Activated CD4-positive, alpha-beta T cell treated with anti-CD3 and anti-CD28 coated beads, Interleukin-2, Interleukin-4, amounts not matched to agents 100 ng/mL and 50 ng/mL, durations not matched to agents 16 hours and 8 hours (primary cell): Measurements from ENCODE around the gene TBC1D2B.
A peak's percentile ranks its signal among the peaks of the same experiment; 100 is the strongest.

Source experiments
- DNase-seq: peaks from one replicate; pipeline ENCODE4 v3.0.0-alpha.2; 2020; ENCODE audit warnings: low spot score

Gene TBC1D2B

DNA sequence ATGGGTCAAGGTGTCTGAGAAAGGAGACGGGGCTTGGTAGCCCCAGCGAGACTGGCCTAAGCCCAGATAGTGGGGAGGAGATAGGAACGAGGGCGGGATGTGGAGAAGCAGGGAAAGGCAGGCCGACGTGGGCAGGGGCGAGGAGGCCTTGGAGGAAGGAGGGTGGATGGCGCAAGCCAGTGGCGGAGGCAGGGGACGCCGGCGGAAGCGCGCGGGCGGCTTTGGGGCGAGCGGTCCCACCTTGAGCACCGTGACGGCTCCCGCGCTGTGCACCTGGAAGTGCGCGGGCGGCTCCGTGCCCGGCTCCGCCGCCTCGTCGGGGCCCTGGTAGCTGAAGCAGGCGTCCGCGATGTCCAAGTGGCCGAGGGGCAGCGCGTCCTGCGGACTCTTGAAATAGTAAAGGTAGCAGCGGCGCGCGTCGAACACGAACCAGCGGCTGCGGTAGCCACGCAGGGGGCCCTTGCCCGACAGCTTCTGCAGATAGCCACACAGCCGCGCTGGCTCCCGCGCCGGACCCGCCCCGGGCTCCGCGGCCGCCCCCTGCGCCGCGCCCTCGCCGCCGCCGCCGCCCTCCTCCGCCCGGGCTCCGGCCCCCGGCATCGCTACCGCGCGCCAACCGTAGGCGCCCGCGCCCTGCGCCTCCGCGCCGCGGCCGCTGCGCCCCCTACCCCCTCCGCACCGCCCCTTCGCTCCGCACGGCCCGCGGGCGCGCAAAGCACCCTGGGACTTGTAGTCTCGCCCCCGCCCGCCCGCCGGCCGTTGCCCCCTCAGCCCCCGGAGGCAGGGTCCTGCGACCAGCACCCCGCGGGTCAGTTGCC lies at the start of gene TBC1D2B:
TSS of gene TBC1D2B (minus strand) at position 659 of the 818 bp plus-strand sequence. CDS start at position 600, 59 bp downstream.
- DNase-seq, result peak; percentile 61

DNA sequence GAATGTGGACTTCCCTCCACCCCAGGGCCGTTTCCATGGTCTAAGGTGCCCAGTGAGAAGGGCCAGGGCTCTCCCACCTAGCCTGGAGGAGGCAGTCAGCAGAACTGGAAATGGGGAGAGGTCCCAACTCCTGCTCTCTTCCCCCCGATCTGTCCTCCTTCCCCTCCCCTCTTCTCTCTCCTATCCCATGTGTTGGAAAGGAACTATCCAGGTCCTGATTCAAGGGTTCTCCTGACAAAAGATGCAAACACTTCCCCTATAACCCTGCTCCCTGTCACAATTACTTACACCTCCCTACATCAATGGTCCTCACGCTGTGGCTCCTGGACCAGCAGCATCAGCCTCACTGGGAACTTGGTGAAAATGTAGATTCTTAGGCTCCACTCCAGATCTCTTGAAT lies 47.8 kb upstream of the TBC1D2B start:
- DNase-seq, result no peak

DNA sequence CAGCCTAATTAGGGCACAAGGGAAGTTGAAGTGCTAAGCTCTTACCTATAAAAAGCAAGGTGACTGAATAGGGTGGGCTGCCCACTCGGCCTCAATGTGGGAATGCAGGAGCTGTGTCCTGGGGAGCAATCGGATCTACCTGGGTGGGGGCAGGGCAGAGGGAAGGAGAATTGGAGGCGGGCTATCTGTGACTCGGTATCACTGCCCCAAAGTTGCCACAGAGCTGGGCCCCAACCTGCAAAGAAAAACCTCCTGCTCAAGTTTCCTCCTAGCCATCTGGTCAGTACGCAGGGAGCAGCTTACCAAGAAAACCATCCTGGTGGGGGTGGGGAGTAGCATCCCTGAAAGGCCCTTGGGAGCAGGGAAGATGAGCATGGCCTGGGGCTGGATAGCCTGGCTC lies 43.0 kb upstream of the TBC1D2B start:
- no peak for DNase-seq

DNA sequence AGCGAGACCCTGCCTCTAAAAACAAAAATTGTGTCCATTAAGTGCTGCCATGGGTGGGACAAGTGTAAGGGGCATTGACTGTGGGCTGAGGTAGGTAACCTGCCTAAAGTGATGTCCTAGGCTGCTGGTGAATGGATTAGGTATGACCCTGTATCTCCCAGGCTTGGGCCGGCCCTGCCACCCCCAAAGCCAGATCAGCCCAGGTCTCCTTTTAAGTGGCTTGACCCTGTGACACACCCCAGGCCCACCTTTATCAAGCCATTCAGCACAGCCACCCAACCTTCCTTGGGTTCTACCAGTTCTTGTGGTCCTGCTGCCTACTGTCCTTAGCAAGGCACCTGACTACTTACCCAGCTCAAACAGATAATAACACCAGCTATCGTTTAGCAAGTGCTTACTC lies 35.0 kb upstream of the TBC1D2B start:
- no peak for DNase-seq

DNA sequence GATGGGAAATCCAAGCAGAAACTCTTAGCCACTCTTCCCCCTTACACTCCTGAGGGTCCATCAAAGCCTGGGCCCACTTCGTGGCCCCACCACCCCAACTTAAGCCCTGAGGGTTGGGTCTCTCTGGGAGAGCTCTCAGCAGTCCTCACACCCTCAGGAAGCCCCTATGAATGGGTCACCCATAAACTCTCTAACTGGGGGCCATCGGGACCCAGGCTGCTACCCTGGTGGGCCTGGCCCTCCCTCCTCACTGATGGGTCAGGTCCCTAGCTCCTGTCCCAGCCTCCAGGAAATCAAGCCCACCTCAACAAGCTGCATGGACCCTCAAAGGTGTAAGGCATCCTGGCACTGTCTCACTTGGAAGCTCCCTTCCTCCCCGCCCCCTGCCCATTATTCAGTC lies 34.3 kb upstream of the TBC1D2B start:
- no peak for DNase-seq

DNA sequence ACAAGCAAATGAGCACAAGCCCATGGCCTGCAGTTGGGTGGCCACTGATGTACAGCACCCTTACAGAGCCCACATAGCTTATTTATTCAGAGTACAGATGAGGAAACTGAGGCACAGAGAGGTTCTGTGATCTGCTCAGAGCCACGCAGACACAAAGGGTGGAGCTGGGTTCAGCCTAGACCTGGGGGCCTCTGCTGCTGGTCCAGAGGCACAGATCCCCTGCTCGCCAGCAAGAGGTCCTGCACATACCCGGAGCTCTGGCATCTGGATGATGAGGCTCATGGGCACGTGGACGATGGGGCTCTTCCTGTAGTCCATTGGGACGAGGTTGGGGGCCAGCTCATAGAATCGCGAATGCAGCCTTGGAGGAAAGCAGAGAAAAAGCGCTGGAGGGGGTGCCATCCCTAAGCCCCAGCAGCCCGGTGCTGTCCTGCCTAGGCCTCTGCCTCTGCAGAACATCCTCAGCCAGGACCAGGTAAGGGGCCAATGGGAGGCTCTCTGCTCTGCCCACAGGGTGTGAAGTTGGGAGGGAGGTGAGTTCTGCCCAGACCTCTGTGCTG lies 33.5 kb upstream of the TBC1D2B start:
- no peak for DNase-seq

DNA sequence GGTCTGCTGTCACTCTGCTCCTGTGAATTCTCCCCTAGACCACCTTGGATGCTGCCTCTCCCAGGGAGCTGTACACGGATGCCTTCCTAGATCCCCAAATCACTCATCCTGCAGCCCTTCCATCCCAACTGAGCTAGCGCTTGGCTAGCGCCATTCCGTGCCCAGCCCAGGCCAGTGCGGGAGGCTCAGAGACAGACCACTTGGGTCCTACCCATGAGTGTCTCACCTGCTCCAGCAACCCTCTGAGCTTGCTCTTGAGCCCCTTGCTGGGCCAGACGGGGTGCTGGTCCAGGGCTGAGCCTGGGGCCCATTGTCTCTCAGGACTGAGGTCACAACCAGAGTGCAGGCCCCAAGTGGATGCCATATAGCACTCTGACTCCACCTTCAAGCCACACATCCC lies 32.6 kb upstream of the TBC1D2B start:
- no peak for DNase-seq

DNA sequence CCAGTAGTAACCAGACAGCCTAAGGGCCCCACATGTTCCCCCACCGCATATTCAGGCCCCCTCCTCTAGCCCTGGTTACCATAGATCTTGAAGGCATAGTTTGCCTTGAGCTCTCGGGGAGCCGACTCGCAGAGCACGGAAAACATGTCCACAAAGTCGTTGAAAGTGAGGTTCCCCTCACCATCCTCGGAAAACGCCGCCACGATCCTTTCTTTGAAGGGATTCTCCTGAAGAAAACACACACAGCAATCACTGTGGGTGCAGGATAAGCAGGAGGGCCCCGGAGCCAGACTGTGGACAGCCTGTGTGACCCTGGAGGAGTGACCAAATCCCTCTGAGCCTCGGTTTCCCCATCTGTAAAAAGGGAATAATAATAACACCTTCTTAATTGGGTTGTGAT lies 31.6 kb upstream of the TBC1D2B start:
- no peak for DNase-seq

DNA sequence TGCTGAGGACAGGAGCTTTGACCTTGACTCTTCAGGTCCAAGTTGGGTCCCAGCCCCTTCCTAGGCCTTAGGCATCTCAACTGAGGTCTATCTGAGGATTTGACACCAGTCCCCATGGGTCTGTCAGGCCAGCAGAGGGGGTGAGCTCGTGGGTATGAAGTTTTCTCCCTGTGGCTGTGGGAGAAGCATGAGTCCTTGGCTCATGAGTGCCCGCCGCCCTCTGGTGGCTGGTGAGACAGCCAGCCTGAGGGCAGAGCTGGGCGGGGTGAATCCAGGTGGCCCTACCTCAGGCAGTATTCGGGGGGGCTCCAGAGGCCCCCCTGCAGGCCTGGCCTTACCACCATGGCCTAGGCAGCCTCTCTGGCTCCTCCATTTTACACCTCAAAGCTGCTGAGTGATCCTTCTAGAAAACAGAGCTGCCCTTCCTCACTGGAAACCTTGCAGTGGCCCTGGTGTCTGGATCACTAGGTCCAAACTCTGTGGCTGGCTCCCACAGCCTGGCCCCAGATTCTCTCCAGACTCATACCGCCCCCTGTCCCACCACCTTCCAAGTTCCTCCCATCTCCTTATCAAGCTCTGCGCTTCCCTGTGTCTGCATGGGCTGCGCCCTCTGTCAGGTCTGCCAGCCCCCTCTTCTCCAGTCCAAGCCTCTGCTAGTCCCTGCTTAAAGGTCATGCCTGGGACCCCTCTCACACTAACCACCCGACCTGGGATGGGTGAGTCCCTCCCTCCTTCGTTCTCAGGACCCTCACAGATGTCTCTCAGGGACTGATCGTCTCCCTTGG lies 31.0 kb upstream of the TBC1D2B start:
- peak; percentile 86 for DNase-seq

DNA sequence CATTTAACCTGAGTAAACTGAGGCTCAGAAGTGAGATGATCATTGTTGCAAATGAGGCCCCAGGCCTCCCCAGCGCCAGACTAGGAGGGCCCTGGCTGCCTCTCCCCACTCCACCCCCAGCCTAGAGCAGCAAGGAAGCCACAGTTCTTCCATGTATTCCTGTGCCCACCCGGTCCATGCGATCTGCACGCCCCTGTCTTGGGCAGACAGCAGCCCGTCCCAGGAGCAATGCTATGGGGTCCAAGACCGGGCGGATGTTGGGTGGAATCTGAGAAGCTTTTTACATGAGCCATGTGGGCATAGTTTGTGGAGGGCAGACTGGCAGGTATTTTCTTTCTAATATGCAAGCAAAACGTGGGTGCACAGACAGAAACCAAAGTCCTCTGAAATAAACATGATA lies 30.0 kb upstream of the TBC1D2B start:
- DNase-seq, result no peak

DNA sequence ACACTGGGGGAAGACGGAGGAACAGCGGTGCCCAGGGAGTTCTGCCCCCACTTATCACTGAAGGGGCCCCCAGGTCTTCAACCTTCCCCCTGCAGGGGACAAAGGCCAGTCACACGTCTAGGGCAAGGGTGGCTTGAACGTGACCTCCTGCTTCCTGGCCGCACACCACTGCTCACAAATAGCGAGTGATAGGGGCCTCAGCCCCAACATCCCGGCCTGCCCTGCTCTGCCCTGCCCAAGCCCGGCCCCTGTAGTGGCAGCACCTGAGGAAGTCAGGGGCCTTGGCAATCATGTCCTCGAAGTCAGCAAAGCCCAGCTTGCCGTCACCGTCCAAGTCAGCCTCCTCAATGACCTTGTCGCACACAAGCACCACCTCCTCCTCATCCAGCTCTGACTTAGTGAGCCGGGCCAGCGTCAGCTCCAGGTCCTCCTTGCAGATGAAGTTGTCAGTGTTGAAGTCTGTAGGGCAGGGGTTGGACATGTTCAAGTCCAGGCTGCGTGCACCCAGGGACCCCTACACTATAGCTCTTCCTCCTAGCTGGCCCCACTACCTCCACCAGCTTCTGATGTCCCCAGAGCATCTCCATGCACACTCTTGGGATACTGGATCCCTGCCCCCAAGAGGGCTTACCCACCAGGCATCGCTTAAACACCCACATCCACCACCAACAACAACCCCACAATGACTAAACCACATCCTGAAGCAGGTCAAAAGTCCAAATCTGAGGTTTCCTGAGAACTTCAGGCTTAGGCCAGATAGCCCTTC lies 28.1 kb upstream of the TBC1D2B start:
- peak; percentile 37 for DNase-seq

DNA sequence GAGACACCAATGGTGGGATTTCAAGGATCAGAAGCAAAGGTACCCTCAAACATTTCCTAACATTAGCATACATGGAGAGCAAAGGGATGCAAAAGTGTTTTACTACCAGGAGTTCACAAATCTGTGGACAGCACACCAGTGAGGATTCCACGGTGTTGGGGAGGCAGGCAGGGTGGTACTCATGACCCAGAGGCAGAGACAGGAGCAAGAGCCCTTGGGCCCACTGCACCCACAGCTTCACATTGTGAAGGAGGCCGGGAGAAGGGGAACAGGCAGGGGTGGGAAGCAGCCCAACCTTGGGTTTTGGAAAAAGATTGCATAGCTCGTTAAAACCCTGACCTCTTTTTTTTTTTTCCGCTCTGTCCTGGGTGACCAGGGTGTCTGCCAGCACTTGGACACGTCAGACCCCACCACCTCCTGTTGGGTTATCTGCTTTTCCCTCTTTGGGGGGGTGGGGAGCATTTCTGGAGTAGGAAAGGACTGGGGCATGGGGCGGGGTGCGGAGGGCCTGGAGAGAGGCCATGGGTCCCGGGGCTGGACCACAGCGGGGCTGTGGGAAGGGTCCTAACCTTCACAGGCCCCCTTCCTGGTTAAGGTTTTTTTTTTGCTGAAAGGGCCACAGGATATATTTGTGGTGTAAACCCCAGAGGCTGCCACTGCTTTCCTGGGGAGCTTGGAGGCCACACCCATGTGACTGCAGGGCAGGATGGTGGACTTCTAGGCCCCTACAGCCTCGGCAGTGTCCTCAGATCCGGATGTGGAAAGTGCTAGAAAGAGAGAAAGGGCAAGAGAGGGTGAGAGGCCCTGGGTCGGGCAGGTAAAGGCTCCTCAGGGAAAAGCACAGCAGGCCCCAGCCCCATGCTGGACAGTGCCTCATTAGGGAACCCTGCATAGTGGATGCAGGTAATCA lies 27.3 kb upstream of the TBC1D2B start:
- no peak for DNase-seq

DNA sequence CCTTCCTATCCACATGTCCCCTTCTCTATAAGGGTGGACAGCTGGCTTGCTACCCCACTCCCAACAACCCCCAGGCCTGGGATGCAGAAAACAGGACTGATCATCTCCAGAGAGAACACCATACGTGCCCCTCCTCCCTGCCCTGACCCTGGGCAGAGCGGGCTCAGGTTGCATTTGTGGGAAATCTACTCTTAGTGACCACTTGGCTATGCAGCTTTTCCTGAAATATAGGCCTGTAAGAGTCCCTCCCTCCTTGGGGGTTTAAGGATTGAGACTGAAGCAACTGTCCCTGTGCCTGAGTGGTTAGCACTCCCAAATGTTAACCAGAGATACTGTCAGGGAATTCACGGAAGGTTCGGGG lies 26.6 kb upstream of the TBC1D2B start:
- no peak for DNase-seq

DNA sequence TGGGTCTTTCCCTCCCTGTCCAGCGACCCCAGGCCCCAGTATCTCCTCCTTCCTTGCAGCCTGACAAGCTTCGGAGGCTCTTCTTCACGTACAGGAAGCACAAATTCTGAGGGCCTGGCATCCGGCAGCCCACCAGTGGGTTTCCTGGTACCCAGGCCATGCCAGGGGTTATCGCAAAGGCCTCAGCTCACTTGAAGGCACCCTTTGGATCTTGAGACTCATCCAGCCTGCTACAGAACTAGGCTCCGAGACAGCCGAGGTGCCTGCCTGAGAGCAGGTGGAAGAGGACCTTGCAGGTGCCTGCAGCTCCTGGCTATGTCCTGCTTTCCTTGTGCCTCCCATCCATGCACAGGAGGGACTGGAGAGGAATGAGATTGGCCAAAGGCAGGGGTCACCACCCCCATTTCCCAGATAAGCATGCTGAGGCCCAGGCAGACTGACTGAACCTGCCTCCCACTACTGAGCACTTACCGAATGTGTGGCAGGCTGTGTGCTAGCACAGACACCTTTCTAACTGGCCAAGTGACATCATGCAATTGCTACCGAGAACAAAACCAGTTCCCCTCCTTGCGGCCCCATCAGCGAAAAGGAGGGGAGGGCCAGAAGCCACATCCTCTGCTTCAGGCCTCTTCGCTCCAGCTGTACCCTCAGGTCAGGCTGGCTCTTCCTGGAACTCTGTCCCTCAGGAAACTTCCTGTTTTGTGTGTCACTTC lies 26.1 kb upstream of the TBC1D2B start:
- DNase-seq, result peak; percentile 84

DNA sequence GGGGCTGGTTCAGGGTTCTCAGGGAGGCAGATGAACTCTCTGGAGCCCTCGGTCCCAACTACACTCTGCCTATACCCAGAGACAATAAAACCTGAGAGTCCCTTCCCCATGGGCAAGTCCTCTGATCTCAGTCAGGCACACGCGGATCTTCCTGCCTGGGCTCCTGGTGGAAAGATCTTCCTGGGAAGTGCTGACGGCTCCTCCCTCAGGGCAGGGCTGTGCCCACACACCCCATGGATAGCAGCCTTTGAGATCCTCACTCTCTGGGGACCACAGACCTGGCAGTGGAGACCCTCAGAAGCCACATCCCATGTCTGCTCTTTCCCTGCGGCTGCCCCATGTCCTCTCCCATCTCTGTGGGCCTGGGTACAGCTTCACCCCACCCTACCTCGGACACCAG lies 25.2 kb upstream of the TBC1D2B start:
- DNase-seq, result no peak

DNA sequence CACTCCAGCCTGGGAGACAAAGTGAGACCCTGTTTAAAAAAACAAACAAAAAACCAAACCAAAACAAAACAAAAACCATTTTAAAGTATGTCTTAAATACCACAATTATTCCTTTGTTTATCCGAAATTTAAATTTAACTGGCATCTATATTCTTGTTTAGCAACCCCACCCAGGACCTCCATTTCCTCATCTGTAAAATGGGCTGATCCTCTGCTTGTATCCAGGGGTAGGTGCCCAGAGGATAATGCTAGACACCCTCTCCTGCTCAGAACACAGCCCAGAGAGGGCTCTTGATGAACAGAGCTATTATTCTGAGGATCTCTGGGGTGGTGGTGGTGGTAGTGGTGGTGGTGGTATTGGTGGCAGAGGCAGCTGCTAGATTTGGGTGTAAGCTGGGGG lies 24.7 kb upstream of the TBC1D2B start:
- DNase-seq, result no peak

DNA sequence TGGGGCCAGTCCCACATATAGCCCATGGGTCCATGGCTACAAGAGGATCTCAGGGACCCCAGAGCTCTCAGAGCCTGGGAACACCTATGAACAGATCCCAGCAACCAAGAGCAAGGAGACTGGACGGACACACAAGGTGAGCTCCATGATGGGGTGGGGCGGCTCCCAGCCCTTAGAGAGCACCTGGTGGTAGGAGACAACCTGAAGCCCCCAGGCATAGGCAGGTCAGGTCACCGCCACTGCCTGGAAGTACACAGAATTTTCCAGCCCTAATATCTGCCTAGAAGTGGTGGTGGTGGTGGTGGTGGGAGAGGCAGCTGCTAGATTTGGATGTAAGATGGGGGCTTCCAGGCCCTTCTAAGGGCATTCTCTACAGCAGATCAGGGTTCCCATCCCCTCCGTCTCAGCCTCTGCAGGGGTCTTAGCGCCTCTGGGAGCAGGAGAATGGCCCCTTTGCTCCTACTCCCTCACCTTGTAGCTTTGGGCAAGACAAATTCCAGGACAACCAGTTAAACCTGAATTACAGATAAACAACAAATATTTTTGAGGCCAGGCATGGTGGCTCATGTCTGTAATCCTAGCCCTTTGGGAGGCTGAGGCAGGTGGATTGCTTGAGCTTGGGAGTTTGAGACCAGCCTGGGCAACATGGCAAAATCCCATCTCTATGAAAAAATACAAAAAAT lies 24.1 kb upstream of the TBC1D2B start:
- DNase-seq, result no peak

DNA sequence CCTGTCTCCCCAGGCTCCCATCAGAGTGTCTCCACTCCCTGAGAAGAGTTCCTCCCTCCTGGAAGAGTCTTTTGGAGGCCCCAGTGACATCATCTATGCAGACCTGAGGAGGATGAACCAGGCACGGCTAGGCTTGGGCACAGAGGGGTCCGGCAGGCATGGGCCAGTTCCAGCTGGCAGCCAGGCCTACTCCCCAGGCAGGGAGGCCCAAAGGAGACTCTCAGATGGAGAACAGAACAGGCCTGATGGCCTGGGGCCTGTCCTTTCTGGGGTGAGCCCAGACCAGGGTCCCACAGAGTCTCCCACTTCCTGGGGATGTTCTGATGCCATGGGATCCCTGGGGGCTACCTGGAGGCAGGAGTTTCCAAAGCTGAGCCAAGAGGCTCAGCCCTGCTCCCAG lies 23.4 kb upstream of the TBC1D2B start:
- no peak for DNase-seq

DNA sequence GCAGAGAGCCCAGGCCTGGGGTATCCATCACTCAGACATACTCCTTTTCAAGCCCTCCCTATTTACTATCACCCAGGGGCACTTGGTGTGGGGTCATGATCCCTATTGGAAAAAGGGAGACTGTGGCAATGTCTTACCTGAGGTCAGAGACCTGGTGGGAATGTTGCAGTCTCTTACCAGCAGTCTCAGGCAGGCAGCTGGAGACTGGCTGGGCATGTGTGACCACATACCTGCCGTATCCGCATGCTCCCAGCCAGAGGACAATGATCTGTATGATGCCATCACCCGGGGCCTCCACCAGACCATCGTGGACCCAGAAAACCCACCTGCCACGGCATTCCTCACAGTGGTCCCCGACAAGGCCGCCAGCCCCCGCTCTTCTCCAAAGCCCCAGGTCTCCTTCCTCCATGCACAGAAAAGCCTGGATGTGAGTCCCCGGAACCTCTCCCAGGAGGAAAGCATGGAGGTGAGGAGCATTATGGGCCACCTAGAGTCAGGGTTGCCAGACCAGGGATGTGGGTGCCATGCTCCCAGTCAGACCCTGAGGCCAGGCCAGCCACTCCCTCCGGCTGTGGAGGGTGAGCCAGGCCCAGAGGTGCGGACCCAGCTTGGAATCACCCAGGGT lies 20.7 kb upstream of the TBC1D2B start:
- no peak for DNase-seq

DNA sequence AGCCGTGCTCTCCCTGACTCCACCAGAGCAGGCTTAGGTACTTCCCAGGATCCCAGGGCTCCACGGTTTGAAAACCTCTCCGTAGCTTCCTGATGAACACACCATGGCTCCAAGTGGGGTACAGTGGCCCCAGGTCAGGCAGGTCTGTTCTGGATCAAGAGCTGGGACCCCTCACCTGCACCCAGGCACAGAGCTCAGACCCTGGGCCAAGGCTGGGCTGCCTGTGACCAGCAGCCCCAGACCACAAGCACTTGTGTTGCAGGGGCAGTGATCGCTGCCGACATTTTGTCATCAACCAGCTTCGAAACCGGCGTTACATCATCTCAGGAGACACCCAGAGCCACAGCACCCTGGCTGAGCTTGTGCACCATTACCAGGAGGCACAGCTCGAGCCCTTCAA lies 20.2 kb upstream of the TBC1D2B start:
- DNase-seq, result no peak
